GM12891 (cell line): Measurements from ENCODE around the gene LAMA2.

ENCODE experiments used
- PAX5 ChIP-seq: IDR thresholded peaks from 2 replicates; pipeline ENCODE4 v1.6.1; 2011; ENCODE audit warnings: low read length, moderate library complexity, mild to moderate bottlenecking; ENCODE audit not compliant: insufficient read depth, severe bottlenecking
- POLR2A ChIP-seq: IDR thresholded peaks from 2 replicates; pipeline ENCODE4 v1.6.1; 2011; ENCODE audit warnings: low read depth, low read length, control low read depth
- POLR2AphosphoS5 ChIP-seq: IDR thresholded peaks from 2 replicates; pipeline ENCODE4 v1.6.1; 2011; ENCODE audit warnings: low read depth, low read length, control low read depth
- SPI1 ChIP-seq: IDR thresholded peaks from 2 replicates; pipeline ENCODE4 v1.6.1; 2011; ENCODE audit warnings: low read depth, low read length, control low read depth
- TAF1 ChIP-seq: IDR thresholded peaks from 2 replicates; pipeline ENCODE4 v1.6.1; 2011; ENCODE audit warnings: low read depth, low read length, control low read depth

GRCh38 chr6:129008591-129008990 is 125.7 kb downstream of the LAMA2 start:
- TF ChIP-seq POLR2A (no peak), POLR2AphosphoS5 (no peak), TAF1 (no peak), SPI1 (no peak), PAX5 (no peak)
